ENCODE results near the gene VILL.
"Not testable (repeated sequence)": the region's sequence is repeated elsewhere in the genome, so short reads cannot be mapped to it uniquely, and the experiment has no call there.

VILL gene

GRCh38 chr3:38040401-38040800 lies 49.8 kb downstream of the VILL start:
- peaks cover 26% of the 10 kb centered on the region for H3K27me3 ChIP-seq (ENCODE audit: insufficient read depth, low read length)
- H3K4me1 ChIP-seq (ENCODE audit: insufficient read depth, low read length): peaks cover 7% of the 10 kb centered on the region; the same call in 1 of the 2 replicates
- no peak overlapping the region for H3K4me3 ChIP-seq (ENCODE audit: low read length)
- no peaks in the 10 kb centered on the region for H3K9me3 ChIP-seq (ENCODE audit: insufficient read depth, low read depth, low read length)
- no peaks in the 10 kb centered on the region for H3K36me3 ChIP-seq (ENCODE audit: insufficient read depth, low read length)
- no peak overlapping the region for H3K9ac ChIP-seq (ENCODE audit: low read depth, low read length)
- H3K27ac ChIP-seq (ENCODE audit: low read depth, low read length): no peak overlapping the region
- WGBS: 95% methylated on average over 5 of the region's 5 CpGs

GRCh38 chr3:38043486-38043885 lies 52.9 kb downstream of the VILL start:
- no peak overlapping the region for H3K27ac ChIP-seq (ENCODE audit: low read depth, low read length)
- H3K4me3 ChIP-seq (ENCODE audit: low read length): no peak overlapping the region
- H3K27me3 ChIP-seq (ENCODE audit: insufficient read depth, low read length): peaks cover 24% of the 10 kb centered on the region
- peaks cover 3% of the 10 kb centered on the region; the same call in 1 of the 2 replicates for H3K4me1 ChIP-seq (ENCODE audit: insufficient read depth, low read length)
- H3K9ac ChIP-seq (ENCODE audit: low read depth, low read length): no peak overlapping the region
- no peaks in the 10 kb centered on the region for H3K9me3 ChIP-seq (ENCODE audit: insufficient read depth, low read depth, low read length)
- no peaks in the 10 kb centered on the region for H3K36me3 ChIP-seq (ENCODE audit: insufficient read depth, low read length)
- WGBS: 91% methylated on average over 4 of the region's 4 CpGs

- Histone ChIP-seq H3K36me3 (ENCODE audit: insufficient read depth, low read length) (no peaks in the 10 kb centered on the region), H3K4me1 (ENCODE audit: insufficient read depth, low read length) (no peaks in the 10 kb centered on the region), H3K9ac (ENCODE audit: low read depth, low read length) (no peak overlapping the region), H3K27ac (ENCODE audit: low read depth, low read length) (no peak overlapping the region), H3K4me3 (ENCODE audit: low read length) (no peak overlapping the region), H3K9me3 (ENCODE audit: insufficient read depth, low read depth, low read length) (no peaks in the 10 kb centered on the region), H3K27me3 (ENCODE audit: insufficient read depth, low read length) (0 out of 2 replicates have a peak, but pooled peaks cover 2% of the 10 kb centered on the region)
- 95% methylated on average over 3 of the region's 4 CpGs for WGBS
These were observed 55.4 kb downstream of the VILL start for GRCh38 chr3:38046027-38046426.

- 100% methylated on average over 1 of the region's 2 CpGs for WGBS
These were observed 56.2 kb downstream of the VILL start for GRCh38 chr3:38046821-38047220.

GRCh38 chr3:38047896-38048295 lies 57.3 kb downstream of the VILL start:
- H3K9ac ChIP-seq (ENCODE audit: low read depth, low read length): no peak overlapping the region
- peaks cover 9% of the 10 kb centered on the region; the same call in 1 of the 2 replicates for H3K9me3 ChIP-seq (ENCODE audit: insufficient read depth, low read depth, low read length)
- H3K36me3 ChIP-seq (ENCODE audit: insufficient read depth, low read length): no peaks in the 10 kb centered on the region
- peaks cover 2% of the 10 kb centered on the region; the same call in 1 of the 2 replicates for H3K27me3 ChIP-seq (ENCODE audit: insufficient read depth, low read length)
- WGBS: 87% methylated on average over 2 of the region's 2 CpGs
- H3K27ac ChIP-seq (ENCODE audit: low read depth, low read length): no peak overlapping the region
- H3K4me1 ChIP-seq (ENCODE audit: insufficient read depth, low read length): no peaks in the 10 kb centered on the region
- H3K4me3 ChIP-seq (ENCODE audit: low read length): no peak overlapping the region

More at GRCh38 chr3:38046821-38047220, 56.2 kb downstream of the VILL start:
- H3K4me1 ChIP-seq (ENCODE audit: insufficient read depth, low read length): no peaks in the 10 kb centered on the region
- H3K27ac ChIP-seq (ENCODE audit: low read depth, low read length): no peak overlapping the region
- H3K9me3 ChIP-seq (ENCODE audit: insufficient read depth, low read depth, low read length): peaks cover 2% of the 10 kb centered on the region; the same call in 1 of the 2 replicates
- H3K36me3 ChIP-seq (ENCODE audit: insufficient read depth, low read length): no peaks in the 10 kb centered on the region
- H3K27me3 ChIP-seq (ENCODE audit: insufficient read depth, low read length): 0 out of 2 replicates have a peak, but pooled peaks cover 2% of the 10 kb centered on the region
- H3K9ac ChIP-seq (ENCODE audit: low read depth, low read length): no peak overlapping the region
- H3K4me3 ChIP-seq (ENCODE audit: low read length): no peak overlapping the region

- peaks cover 2% of the 10 kb centered on the region; the same call in 1 of the 2 replicates for H3K27me3 ChIP-seq (ENCODE audit: insufficient read depth, low read length)
- peaks cover 9% of the 10 kb centered on the region; the same call in 1 of the 2 replicates for H3K9me3 ChIP-seq (ENCODE audit: insufficient read depth, low read depth, low read length)
- no peak overlapping the region for H3K27ac ChIP-seq (ENCODE audit: low read depth, low read length)
- H3K4me3 ChIP-seq (ENCODE audit: low read length): no peak overlapping the region
- H3K4me1 ChIP-seq (ENCODE audit: insufficient read depth, low read length): no peaks in the 10 kb centered on the region
- 96% methylated on average over 4 of the region's 4 CpGs for WGBS
- H3K9ac ChIP-seq (ENCODE audit: low read depth, low read length): no peak overlapping the region
- no peaks in the 10 kb centered on the region for H3K36me3 ChIP-seq (ENCODE audit: insufficient read depth, low read length)
These were observed 59.0 kb downstream of the VILL start for GRCh38 chr3:38049358-38050126.

GRCh38 chr3:38051131-38051530 lies 60.5 kb downstream of the VILL start:
- peaks cover 9% of the 10 kb centered on the region; the same call in 1 of the 2 replicates for H3K9me3 ChIP-seq (ENCODE audit: insufficient read depth, low read depth, low read length)
- H3K36me3 ChIP-seq (ENCODE audit: insufficient read depth, low read length): no peaks in the 10 kb centered on the region
- no peaks in the 10 kb centered on the region for H3K4me1 ChIP-seq (ENCODE audit: insufficient read depth, low read length)
- H3K4me3 ChIP-seq (ENCODE audit: low read length): no peak overlapping the region
- H3K27ac ChIP-seq (ENCODE audit: low read depth, low read length): no peak overlapping the region
- no peak overlapping the region for H3K9ac ChIP-seq (ENCODE audit: low read depth, low read length)
- H3K27me3 ChIP-seq (ENCODE audit: insufficient read depth, low read length): no peaks in the 10 kb centered on the region; the same call in 1 of the 2 replicates
- WGBS: 88% methylated on average over 13 of the region's 13 CpGs

- H3K36me3 ChIP-seq (ENCODE audit: insufficient read depth, low read length); H3K27ac ChIP-seq (ENCODE audit: low read depth, low read length); H3K27me3 ChIP-seq (ENCODE audit: insufficient read depth, low read length); H3K9me3 ChIP-seq (ENCODE audit: insufficient read depth, low read depth, low read length); H3K4me1 ChIP-seq (ENCODE audit: insufficient read depth, low read length); H3K4me3 ChIP-seq (ENCODE audit: low read length); H3K9ac ChIP-seq (ENCODE audit: low read depth, low read length): not testable (repeated sequence)
- 95% methylated on average over 29 of the region's 32 CpGs for WGBS
These were observed 62.7 kb downstream of the VILL start for GRCh38 chr3:38053286-38053685.

GRCh38 chr3:38053813-38054498 lies 63.4 kb downstream of the VILL start:
- H3K27ac ChIP-seq (ENCODE audit: low read depth, low read length); H3K36me3 ChIP-seq (ENCODE audit: insufficient read depth, low read length); H3K27me3 ChIP-seq (ENCODE audit: insufficient read depth, low read length); H3K9ac ChIP-seq (ENCODE audit: low read depth, low read length); H3K4me1 ChIP-seq (ENCODE audit: insufficient read depth, low read length); H3K9me3 ChIP-seq (ENCODE audit: insufficient read depth, low read depth, low read length); H3K4me3 ChIP-seq (ENCODE audit: low read length): not testable (repeated sequence)
- WGBS: 94% methylated on average over 4 of the region's 9 CpGs

GRCh38 chr3:38054499-38055001 lies 64.0 kb downstream of the VILL start:
- WGBS: 83% methylated on average over 3 of the region's 3 CpGs
- Histone ChIP-seq H3K4me3 (ENCODE audit: low read length) (no peak overlapping the region), H3K27ac (ENCODE audit: low read depth, low read length) (no peak overlapping the region), H3K27me3 (ENCODE audit: insufficient read depth, low read length) (no peaks in the 10 kb centered on the region; the same call in 1 of the 2 replicates), H3K4me1 (ENCODE audit: insufficient read depth, low read length) (no peaks in the 10 kb centered on the region), H3K36me3 (ENCODE audit: insufficient read depth, low read length) (no peaks in the 10 kb centered on the region), H3K9me3 (ENCODE audit: insufficient read depth, low read depth, low read length) (peaks cover 9% of the 10 kb centered on the region; the same call in 1 of the 2 replicates), H3K9ac (ENCODE audit: low read depth, low read length) (no peak overlapping the region)

Measured in HUES64 (cell line).